ENCODE results near the gene PALLD.

PALLD gene

GRCh38 chr4:168667376-168667775 lies 170.5 kb downstream of the PALLD start:
- no peak for DNase-seq (ENCODE audit: low read depth)
- H3K4me3 ChIP-seq (ENCODE audit: low read depth, low read length): no peak overlapping the region
- TF ChIP-seq POLR2A (IDR thresholded peaks at IDR 0.05; ENCODE audit: extremely low read depth, insufficient read length) (no peak), MAX (IDR thresholded peaks at IDR 0.05; ENCODE audit: low read depth, low read length) (no peak), MYC (IDR thresholded peaks at IDR 0.05; ENCODE audit: low read depth, low read length) (no peak), CTCF (IDR thresholded peaks at IDR 0.05; ENCODE audit: low read depth, low read length) (no peak)

- TF ChIP-seq CTCF (IDR thresholded peaks at IDR 0.05; ENCODE audit: low read depth, low read length): no peak
- DNase-seq (ENCODE audit: low read depth): no peak
- no peak overlapping the region for H3K4me3 ChIP-seq (ENCODE audit: low read depth, low read length)
Measured at GRCh38 chr4:168667921-168668320, 171.1 kb downstream of the PALLD start.

GRCh38 chr4:168673476-168673875 lies 176.6 kb downstream of the PALLD start:
- DNase-seq (ENCODE audit: low read depth): no peak
- no peak for TF ChIP-seq CTCF (IDR thresholded peaks at IDR 0.05; ENCODE audit: low read depth, low read length)
- no peak for TF ChIP-seq POLR2A (IDR thresholded peaks at IDR 0.05; ENCODE audit: extremely low read depth, insufficient read length)
- TF ChIP-seq MAX (IDR thresholded peaks at IDR 0.05; ENCODE audit: low read depth, low read length): no peak
- TF ChIP-seq MYC (IDR thresholded peaks at IDR 0.05; ENCODE audit: low read depth, low read length): no peak
- no peak overlapping the region for H3K4me3 ChIP-seq (ENCODE audit: low read depth, low read length)

GRCh38 chr4:168674077-168674747 lies 177.4 kb downstream of the PALLD start:
- no peak for DNase-seq (ENCODE audit: low read depth)
- H3K4me3 ChIP-seq (ENCODE audit: low read depth, low read length): no peak overlapping the region
- TF ChIP-seq POLR2A (IDR thresholded peaks at IDR 0.05; ENCODE audit: extremely low read depth, insufficient read length) (no peak), MAX (IDR thresholded peaks at IDR 0.05; ENCODE audit: low read depth, low read length) (no peak), CTCF (IDR thresholded peaks at IDR 0.05; ENCODE audit: low read depth, low read length) (no peak), MYC (IDR thresholded peaks at IDR 0.05; ENCODE audit: low read depth, low read length) (no peak)

- no peak for DNase-seq (ENCODE audit: low read depth)
- TF ChIP-seq MAX (IDR thresholded peaks at IDR 0.05; ENCODE audit: low read depth, low read length): no peak
- no peak for TF ChIP-seq POLR2A (IDR thresholded peaks at IDR 0.05; ENCODE audit: extremely low read depth, insufficient read length)
- no peak for TF ChIP-seq MYC (IDR thresholded peaks at IDR 0.05; ENCODE audit: low read depth, low read length)
- no peak for TF ChIP-seq CTCF (IDR thresholded peaks at IDR 0.05; ENCODE audit: low read depth, low read length)
Measured at GRCh38 chr4:168674866-168675265, 178.0 kb downstream of the PALLD start.

GRCh38 chr4:168677063-168677462 lies 180.2 kb downstream of the PALLD start:
- TF ChIP-seq CTCF (IDR thresholded peaks at IDR 0.05; ENCODE audit: low read depth, low read length) (no peak), MAX (IDR thresholded peaks at IDR 0.05; ENCODE audit: low read depth, low read length) (no peak), POLR2A (IDR thresholded peaks at IDR 0.05; ENCODE audit: extremely low read depth, insufficient read length) (no peak), MYC (IDR thresholded peaks at IDR 0.05; ENCODE audit: low read depth, low read length) (no peak)
- DNase-seq (ENCODE audit: low read depth): no peak
- H3K4me3 ChIP-seq (ENCODE audit: low read depth, low read length): no peak overlapping the region

More at GRCh38 chr4:168674866-168675265, 178.0 kb downstream of the PALLD start:
- no peak overlapping the region for H3K4me3 ChIP-seq (ENCODE audit: low read depth, low read length)
